Endothelial cell of umbilical vein (primary cell): Measurements from ENCODE around the gene ZDHHC23. TPM values are rescaled to one million over a fixed set of nuclear protein-coding genes. Genes with fewer than 3 reads are reported as not detected.

ENCODE experiments used
- BruUV-seq: library from RNA; stranded (reverse); fragments of 400-500 nt; replicated peaks from 2 replicates; lab custom pipeline; 2021; lab: Mats Ljungman, UMichigan
- CTCF ChIA-PET: fragments of 300-600, 350-600 bp; sonication (Branson Sonifier 250); formaldehyde crosslinking; loops from one replicate; lab custom pipeline; 2021; ENCODE audit warnings: antibody characterized with exemption, inconsistent platforms; lab: Charles Lee
- POLR2A ChIA-PET: fragments of 300-600, 350-600 bp; sonication (Branson Sonifier 250); formaldehyde crosslinking; loops from one replicate; lab custom pipeline; 2021; ENCODE audit warnings: antibody characterized with exemption, inconsistent platforms; lab: Charles Lee
- DNase-seq: peaks from one replicate; pipeline ENCODE4 v3.0.0-alpha.2; 2011; ENCODE audit warnings: low read depth, low spot score
- FAIRE-seq: peaks from 2 replicates; lab custom pipeline; 2011; peaks lifted over from hg19 to GRCh38; lab: Jason Lieb, UNC
- H2AFZ ChIP-seq: 2 replicates; pipeline ENCODE4 v1.6.0; 2012; ENCODE audit warnings: low read depth, low read length, control low read depth, inconsistent platforms
- H3K27ac ChIP-seq: 2 replicates; pipeline ENCODE4 v1.5.1; 2011; ENCODE audit warnings: low read depth, mild to moderate bottlenecking, control low read depth, low read length, moderate library complexity; ENCODE audit not compliant: insufficient read depth
- H3K27me3 ChIP-seq, 2 experiments: 2 replicates each; pipeline versions ENCODE4 v1.6.0 to v1.6.1; 2011; ENCODE audit warnings: low read length in 2 of 2, mixed read lengths in 1 of 2; ENCODE audit not compliant: control insufficient read depth in 2 of 2, insufficient read depth in 2 of 2
- H3K36me3 ChIP-seq, 2 experiments: 2 replicates in 1 of 2; 3 replicates in 1 of 2; pipeline ENCODE4 v1.5.1; 2011; ENCODE audit warnings: low read length in 2 of 2, mild to moderate bottlenecking in 1 of 2, moderate library complexity in 1 of 2; ENCODE audit not compliant: control insufficient read depth in 2 of 2, insufficient read depth in 2 of 2; ENCODE audit errors: extremely low read depth in 1 of 2
- H3K4me1 ChIP-seq: 3 replicates; pipeline ENCODE4 v1.5.1; 2011; ENCODE audit warnings: mild to moderate bottlenecking, low read length; ENCODE audit not compliant: control insufficient read depth, insufficient read depth; ENCODE audit errors: extremely low read depth
- H3K4me2 ChIP-seq: 2 replicates; pipeline ENCODE4 v1.6.1; 2011; ENCODE audit warnings: low read length, control low read depth, mixed read lengths; ENCODE audit not compliant: insufficient read depth
- H3K4me3 ChIP-seq, 3 experiments: fragments of 200-600 bp in 1 of 3; sonication (generic), shearing (Covaris generic) in 1 of 3; replicated peaks in 1 of 3; 2 replicates each; pipeline ENCODE4 v1.5.1; 2011 to 2016; ENCODE audit warnings: control low read depth in 3 of 3, low read length in 3 of 3, mild to moderate bottlenecking in 2 of 3, inconsistent platforms in 1 of 3, low read depth in 1 of 3, moderate library complexity in 1 of 3; ENCODE audit not compliant: insufficient read depth in 1 of 3
- H3K79me2 ChIP-seq: 2 replicates; pipeline ENCODE4 v1.6.0; 2012; ENCODE audit warnings: low read length, inconsistent platforms; ENCODE audit not compliant: control insufficient read depth, insufficient read depth
- H3K9ac ChIP-seq: replicated peaks from 2 replicates; pipeline ENCODE3; 2011; ENCODE audit warnings: low read length, control low read depth; ENCODE audit not compliant: insufficient read depth; ENCODE audit errors: extremely low read depth
- H3K9me1 ChIP-seq: replicated peaks from 3 replicates; pipeline ENCODE4 v1.6.0; 2011; ENCODE audit warnings: mild to moderate bottlenecking, low read length; ENCODE audit not compliant: control insufficient read depth, insufficient read depth; ENCODE audit errors: extremely low read depth
- H3K9me3 ChIP-seq: replicated peaks from 2 replicates; pipeline ENCODE4 v1.5.1; 2012; ENCODE audit warnings: low read length, inconsistent platforms; ENCODE audit not compliant: control insufficient read depth, insufficient read depth
- H4K20me1 ChIP-seq: replicated peaks from 2 replicates; pipeline ENCODE3; 2011; ENCODE audit warnings: mild to moderate bottlenecking, low read length; ENCODE audit not compliant: control insufficient read depth, insufficient read depth; ENCODE audit errors: extremely low read depth
- EZH2 ChIP-seq: IDR thresholded peaks from 2 replicates; pipeline ENCODE4 v1.6.1; 2012; ENCODE audit warnings: borderline replicate concordance, low read depth, mild to moderate bottlenecking, moderate library complexity, low read length, inconsistent platforms; ENCODE audit not compliant: severe bottlenecking
- FOS ChIP-seq: IDR thresholded peaks from 2 replicates; pipeline ENCODE4 v1.6.1; 2011; ENCODE audit warnings: mild to moderate bottlenecking, low read length, moderate library complexity, borderline replicate concordance; ENCODE audit not compliant: insufficient read depth
- GATA2 ChIP-seq: IDR thresholded peaks from 2 replicates; pipeline ENCODE4 v1.7.0; 2011; ENCODE audit warnings: low read depth, mild to moderate bottlenecking, moderate library complexity, mixed read lengths, low read length; ENCODE audit not compliant: insufficient read length, insufficient read depth
- JUN ChIP-seq: IDR thresholded peaks from 2 replicates; pipeline ENCODE4 v1.6.1; 2011; ENCODE audit warnings: borderline replicate concordance, low read depth; ENCODE audit not compliant: insufficient read length, insufficient read depth
- MAX ChIP-seq: IDR thresholded peaks from 2 replicates; pipeline ENCODE4 v1.6.1; 2011; ENCODE audit not compliant: insufficient read depth, insufficient read length
- MYC ChIP-seq: IDR thresholded peaks from one replicate; pipeline ENCODE4 v1.6.1; 2011; ENCODE audit warnings: mild to moderate bottlenecking, low read depth, low read length
- POLR2A ChIP-seq: IDR thresholded peaks from 2 replicates; pipeline ENCODE4 v1.6.1; 2012; ENCODE audit warnings: low read depth, mild to moderate bottlenecking, control low read depth, low read length
- POLR2AphosphoS5 ChIP-seq: IDR thresholded peaks from 2 replicates; pipeline ENCODE4 v1.6.1; 2012; ENCODE audit warnings: low read depth, mild to moderate bottlenecking, control low read depth, low read length, moderate library complexity; ENCODE audit not compliant: insufficient read depth
- dilution Hi-C: fragments of 300-500 bp; cut with MboI; formaldehyde crosslinking; loops from one replicate; pipeline ENCODE4 v1.15.0; 2019; ENCODE audit warnings: low sequenced_read_pairs; ENCODE audit not compliant: extremely low pct_ligation_motif_present
- intact Hi-C: fragments of 100-400 bp; cut with micrococcal nuclease; formaldehyde crosslinking; loops from one replicate; pipeline ENCODE4 v1.10.0; 2022
- polyA plus RNA-seq, 4 experiments: library from polyadenylated mRNA; depleted of rRNA in 3 of 4; stranded (reverse) in 3 of 4; unstranded in 1 of 4; fragments of >200 nt; gene quantifications; 2 replicates each; pipeline versions ENCODE4 v1.2.1 to v1.2.3, GENCODE V29; 2011 to 2012; ENCODE audit warnings: missing spikeins in 1 of 4
- total RNA-seq: library from RNA; stranded (reverse); gene quantifications from 2 replicates; pipeline ENCODE4 v1.2.3, GENCODE V29; 2021
- TF ChIP-seq, protein P1 (sequence below), 2 donors: IDR thresholded peaks; 1 replicate in 1 of 2; 2 replicates in 1 of 2; pipeline ENCODE4 v1.5.1; 2011; ENCODE audit warnings: low read length in 2 of 2, mild to moderate bottlenecking in 2 of 2, moderate library complexity in 2 of 2, control low read depth in 1 of 2, inconsistent platforms in 1 of 2, low read depth in 1 of 2; ENCODE audit not compliant: insufficient read depth in 1 of 2; ENCODE audit errors: extremely low read depth in 1 of 2

The ZDHHC23 gene
- total and polyA plus RNA-seq, 2 donors (not counting 3 experiments of a cell fraction or from before 2014, with no cell fraction given): 0.99 to 3.2 TPM

GRCh38 chr3:113981803-113982202, 34.0 kb downstream of the ZDHHC23 start:
- H3K4me1 ChIP-seq: no peaks in the 10 kb centered on the region
- POLR2A ChIA-PET: no interaction called here
- dilution Hi-C loops (no loop called here), intact Hi-C loops (no loop called here)
- H3K9ac ChIP-seq: no peak overlapping the region
- no peak overlapping the region for H2AFZ ChIP-seq
- no peak overlapping the region for H3K27ac ChIP-seq
- H3K4me3 ChIP-seq: no peak overlapping the region
- CTCF ChIA-PET: interaction anchor here (1.0 to 1.6 kb wide), 4 partner anchors 12 to 36 kb away, joined by 3 to 4 read pairs (median 3); no protein-coding TSS in a partner anchor
- no peaks in the 10 kb centered on the region for H3K9me3 ChIP-seq
- BruUV-seq: no TSS peak
- H3K79me2 ChIP-seq: no peaks in the 10 kb centered on the region
- H4K20me1 ChIP-seq: no peaks in the 10 kb centered on the region
- FAIRE-seq (no peak), DNase-seq (no peak)
- no peak overlapping the region for H3K4me2 ChIP-seq
- no peak for TF ChIP-seq MYC
- TF ChIP-seq POLR2A: no peak
- TF ChIP-seq GATA2: no peak
- TF ChIP-seq EZH2: no peak
- no peak for TF ChIP-seq JUN
- TF ChIP-seq, protein P1, sequence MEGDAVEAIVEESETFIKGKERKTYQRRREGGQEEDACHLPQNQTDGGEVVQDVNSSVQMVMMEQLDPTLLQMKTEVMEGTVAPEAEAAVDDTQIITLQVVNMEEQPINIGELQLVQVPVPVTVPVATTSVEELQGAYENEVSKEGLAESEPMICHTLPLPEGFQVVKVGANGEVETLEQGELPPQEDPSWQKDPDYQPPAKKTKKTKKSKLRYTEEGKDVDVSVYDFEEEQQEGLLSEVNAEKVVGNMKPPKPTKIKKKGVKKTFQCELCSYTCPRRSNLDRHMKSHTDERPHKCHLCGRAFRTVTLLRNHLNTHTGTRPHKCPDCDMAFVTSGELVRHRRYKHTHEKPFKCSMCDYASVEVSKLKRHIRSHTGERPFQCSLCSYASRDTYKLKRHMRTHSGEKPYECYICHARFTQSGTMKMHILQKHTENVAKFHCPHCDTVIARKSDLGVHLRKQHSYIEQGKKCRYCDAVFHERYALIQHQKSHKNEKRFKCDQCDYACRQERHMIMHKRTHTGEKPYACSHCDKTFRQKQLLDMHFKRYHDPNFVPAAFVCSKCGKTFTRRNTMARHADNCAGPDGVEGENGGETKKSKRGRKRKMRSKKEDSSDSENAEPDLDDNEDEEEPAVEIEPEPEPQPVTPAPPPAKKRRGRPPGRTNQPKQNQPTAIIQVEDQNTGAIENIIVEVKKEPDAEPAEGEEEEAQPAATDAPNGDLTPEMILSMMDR (IDR thresholded peaks at IDR 0.05; ENCODE audit: extremely low read depth in 1 of 2, insufficient read depth in 1 of 2, low read depth in 1 of 2, low read length in 2 of 2): no peak
- no peak for TF ChIP-seq POLR2AphosphoS5
- TF ChIP-seq FOS: no peak
- TF ChIP-seq MAX: no peak
- no peaks in the 10 kb centered on the region for H3K27me3 ChIP-seq
- H3K9me1 ChIP-seq: no peaks in the 10 kb centered on the region
- no peaks in the 10 kb centered on the region for H3K36me3 ChIP-seq
